Astrocyte of the cerebellum (primary cell): ENCODE measurements around the gene OLFM1.

Source experiments
- DNase-seq: peaks from one replicate; pipeline ENCODE4 v3.0.0-alpha.2; 2011; ENCODE audit warnings: low read depth
- H3K4me3 ChIP-seq: 2 replicates; pipeline ENCODE4 v1.5.1; 2011; ENCODE audit warnings: mild to moderate bottlenecking, low read depth, low read length, moderate library complexity
- in situ Hi-C: cut with HindIII; loops from 2 replicates; pipeline ENCODE4 v1.10.0; 2017; ENCODE audit warnings: low sequenced_read_pairs
- TF ChIP-seq, protein P1 (sequence below): IDR thresholded peaks from 2 replicates; pipeline ENCODE4 v1.5.1; 2012; ENCODE audit warnings: low read length, low read depth, moderate library complexity, mild to moderate bottlenecking; ENCODE audit errors: missing control alignments

The OLFM1 gene

GRCh38 chr9:135104761-135105160, 17.3 kb downstream of the OLFM1 start:
- TF ChIP-seq, protein P1, sequence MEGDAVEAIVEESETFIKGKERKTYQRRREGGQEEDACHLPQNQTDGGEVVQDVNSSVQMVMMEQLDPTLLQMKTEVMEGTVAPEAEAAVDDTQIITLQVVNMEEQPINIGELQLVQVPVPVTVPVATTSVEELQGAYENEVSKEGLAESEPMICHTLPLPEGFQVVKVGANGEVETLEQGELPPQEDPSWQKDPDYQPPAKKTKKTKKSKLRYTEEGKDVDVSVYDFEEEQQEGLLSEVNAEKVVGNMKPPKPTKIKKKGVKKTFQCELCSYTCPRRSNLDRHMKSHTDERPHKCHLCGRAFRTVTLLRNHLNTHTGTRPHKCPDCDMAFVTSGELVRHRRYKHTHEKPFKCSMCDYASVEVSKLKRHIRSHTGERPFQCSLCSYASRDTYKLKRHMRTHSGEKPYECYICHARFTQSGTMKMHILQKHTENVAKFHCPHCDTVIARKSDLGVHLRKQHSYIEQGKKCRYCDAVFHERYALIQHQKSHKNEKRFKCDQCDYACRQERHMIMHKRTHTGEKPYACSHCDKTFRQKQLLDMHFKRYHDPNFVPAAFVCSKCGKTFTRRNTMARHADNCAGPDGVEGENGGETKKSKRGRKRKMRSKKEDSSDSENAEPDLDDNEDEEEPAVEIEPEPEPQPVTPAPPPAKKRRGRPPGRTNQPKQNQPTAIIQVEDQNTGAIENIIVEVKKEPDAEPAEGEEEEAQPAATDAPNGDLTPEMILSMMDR, result no peak
- DNase-seq, result no peak
- in situ Hi-C loops, result no loop called here
- H3K4me3 ChIP-seq, result no peak overlapping the region

DNA sequence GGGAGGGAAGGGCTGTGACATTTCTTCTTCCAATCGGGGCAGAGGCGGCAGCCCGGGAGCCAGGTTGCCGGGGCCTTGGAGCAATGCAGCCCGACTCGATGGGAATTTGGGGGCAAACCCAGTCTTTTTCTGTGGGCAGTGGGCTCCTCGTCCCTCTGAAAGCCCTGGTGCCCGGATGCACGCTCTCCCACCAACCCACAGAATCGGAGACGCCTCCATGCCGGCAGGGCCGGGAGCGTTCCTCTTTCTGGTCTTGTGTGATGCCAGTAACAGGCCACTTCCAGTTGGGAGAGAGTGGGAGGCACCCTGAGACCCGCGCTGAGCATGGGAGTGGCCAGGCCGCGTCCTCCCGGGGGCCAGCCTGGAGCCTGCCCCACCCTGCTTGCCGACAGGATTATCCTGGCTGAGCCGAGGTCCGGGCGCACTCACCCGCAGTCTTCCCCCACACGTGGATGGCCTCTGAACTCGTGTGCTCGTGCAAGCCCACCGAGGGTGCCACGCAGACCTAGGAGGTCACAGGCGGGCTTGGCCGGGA, 17.8 kb downstream of the OLFM1 start:
- no peak for DNase-seq
- in situ Hi-C loops, result no loop called here
- TF ChIP-seq, protein P1, result no peak
- no peak overlapping the region for H3K4me3 ChIP-seq

DNA sequence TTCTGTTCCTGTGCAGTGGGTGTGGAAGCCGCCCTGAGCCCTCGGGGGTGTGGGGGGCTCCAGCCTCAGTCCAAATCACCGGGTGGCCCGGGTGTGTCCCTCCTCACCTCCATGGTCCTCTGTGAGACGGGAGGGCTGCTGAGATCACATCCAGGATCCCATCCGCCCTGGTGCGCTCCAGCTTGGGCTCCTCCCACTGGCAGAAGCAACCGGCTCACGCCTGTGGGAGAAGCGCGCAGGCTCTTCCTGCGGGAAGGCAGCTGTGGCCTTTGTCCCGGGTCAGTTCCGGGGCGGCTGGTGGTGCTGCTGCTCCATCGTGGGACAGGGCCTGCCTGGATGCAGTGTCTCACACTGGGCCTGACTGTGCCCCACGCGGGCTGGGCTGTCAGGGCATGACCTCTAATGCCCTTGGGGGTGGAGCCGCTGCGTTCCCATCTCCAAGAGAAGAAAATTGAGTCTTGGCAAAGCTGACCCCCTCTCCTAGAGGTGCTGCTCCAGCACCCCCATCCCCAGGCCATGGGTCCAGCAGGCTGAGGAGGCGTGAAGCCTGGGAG, 18.5 kb downstream of the OLFM1 start:
- no peak for DNase-seq
- H3K4me3 ChIP-seq, result no peak overlapping the region
- TF ChIP-seq, protein P1, result no peak
- in situ Hi-C loops, result no loop called here

DNA sequence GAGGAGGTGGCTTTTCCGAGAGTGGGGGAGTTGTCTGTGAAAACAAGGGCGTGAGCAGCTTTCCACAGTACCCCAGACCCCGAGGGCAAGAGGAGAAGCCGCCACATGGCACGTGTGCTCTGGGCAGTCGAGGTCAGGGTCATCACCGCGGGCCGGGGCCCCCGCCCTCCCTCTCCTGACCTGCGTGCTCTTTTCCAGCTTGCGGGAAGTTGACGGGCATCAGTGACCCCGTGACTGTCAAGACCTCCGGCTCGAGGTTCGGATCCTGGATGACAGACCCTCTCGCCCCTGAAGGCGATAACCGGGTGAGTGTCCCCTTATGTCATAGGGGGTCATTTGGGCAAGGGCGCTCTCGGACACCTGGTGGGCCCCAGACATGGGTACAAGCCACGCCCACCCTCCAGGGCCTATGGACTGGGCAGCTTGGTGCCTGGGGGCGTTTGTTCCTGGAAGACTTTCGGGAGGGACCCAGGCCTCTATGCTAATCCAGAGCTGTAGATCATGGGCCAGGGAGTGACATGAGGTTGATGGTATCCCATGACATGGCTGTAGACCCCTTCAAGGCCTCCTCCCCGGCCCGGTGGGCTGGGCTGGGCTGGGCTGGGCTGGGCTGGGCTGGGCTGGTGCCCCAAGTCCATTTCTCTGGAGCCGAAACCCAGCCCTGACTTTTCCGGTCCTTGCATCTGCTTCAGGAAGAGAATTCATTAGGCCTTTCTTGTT, 19.2 kb downstream of the OLFM1 start:
- no peak for DNase-seq
- no peak overlapping the region for H3K4me3 ChIP-seq
- in situ Hi-C loops, result no loop called here
- TF ChIP-seq, protein P1, result no peak

- in situ Hi-C loops, result no loop called here
- H3K4me3 ChIP-seq, result no peak overlapping the region
- DNase-seq, result no peak
- TF ChIP-seq, protein P1, result no peak
These were observed 20.2 kb downstream of the OLFM1 start for GRCh38 chr9:135107581-135108235.

DNA sequence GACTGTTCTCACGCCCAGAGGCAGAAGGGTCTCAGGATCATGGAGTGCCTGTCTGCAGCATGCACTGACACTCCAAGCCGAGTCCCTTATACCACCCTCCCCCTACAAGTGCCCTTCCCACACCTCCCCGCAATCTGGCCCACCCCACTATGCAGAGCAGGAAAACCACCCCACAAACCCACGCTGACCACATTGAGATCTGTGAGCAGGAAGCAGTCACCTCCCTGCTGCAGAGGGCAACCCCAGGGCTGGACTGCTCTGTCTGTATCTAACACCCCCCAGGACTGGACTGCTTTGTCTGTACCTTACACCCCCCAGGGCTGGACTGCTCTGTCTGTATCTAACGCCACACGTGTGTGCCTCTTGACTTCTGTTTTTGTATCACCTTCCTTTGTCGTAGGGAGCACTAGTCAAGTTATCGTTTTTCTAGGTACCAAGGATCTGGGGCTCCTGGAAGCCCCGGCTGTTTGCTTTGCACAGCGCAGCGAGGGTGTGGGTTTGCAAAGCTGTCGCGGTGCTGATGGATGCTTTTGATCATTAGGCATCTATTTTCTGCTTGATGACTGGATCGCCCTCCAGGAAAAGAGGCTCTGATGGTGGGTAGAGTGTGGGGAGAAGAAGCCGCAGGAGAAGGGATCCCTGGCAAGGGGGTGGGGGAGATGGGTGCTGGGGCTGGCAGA, 21.5 kb downstream of the OLFM1 start:
- TF ChIP-seq, protein P1, result no peak
- no peak for DNase-seq
- no peak overlapping the region for H3K4me3 ChIP-seq
- in situ Hi-C loops, result no loop called here
